Activated T-cell treated with anti-CD3 and anti-CD28 coated beads, Interleukin-2, amount 50 U/mL, for 24 hours (primary cell): ENCODE data around the gene LINS1.

ENCODE experiments used
- DNase-seq: peaks from one replicate; pipeline ENCODE4 v3.0.0-alpha.2; 2020
- H3K27ac Mint-ChIP-seq: 2 replicates; pipeline ENCODE4 v1.8.0; 2020; ENCODE audit warnings: mild to moderate bottlenecking, mixed read lengths
- H3K27me3 Mint-ChIP-seq: 2 replicates; pipeline ENCODE4 v1.8.0; 2020; ENCODE audit warnings: mixed read lengths
- H3K36me3 Mint-ChIP-seq: 2 replicates; pipeline ENCODE4 v1.8.0; 2020; ENCODE audit warnings: low read depth, mixed read lengths
- H3K4me1 Mint-ChIP-seq: 2 replicates; pipeline ENCODE4 v1.8.0; 2020; ENCODE audit warnings: low read depth, mixed read lengths
- H3K4me3 Mint-ChIP-seq: 2 replicates; pipeline ENCODE4 v1.8.0; 2020; ENCODE audit warnings: mild to moderate bottlenecking, moderate library complexity, mixed read lengths
- H3K9me3 Mint-ChIP-seq: 2 replicates; pipeline ENCODE4 v1.8.0; 2020; ENCODE audit warnings: mixed read lengths

The LINS1 gene

GRCh38 chr15:100602064-100602822 is at the start of gene LINS1, which contains the start of gene ASB7:
LINS1 (minus strand) TSS chr15:100602184; CDS start chr15:100580842, 21,342 bp downstream.
ASB7 (plus strand) TSS chr15:100602589; CDS start chr15:100612217, 9,628 bp downstream.
- no peak within 1 kb of the TSS for H3K4me3 Mint-ChIP-seq
- H3K36me3 Mint-ChIP-seq, result peaks cover 68% of the 10 kb centered on the region
- H3K4me1 Mint-ChIP-seq, result peaks cover 60% of the 10 kb centered on the region
- no peak within 1 kb of the TSS for H3K27ac Mint-ChIP-seq
- H3K27me3 Mint-ChIP-seq, result no peaks in the 10 kb centered on the region
- DNase-seq, result peak; percentile 98
- H3K9me3 Mint-ChIP-seq, result no peaks in the 10 kb centered on the region

- DNase-seq, result no peak
- no peaks in the 10 kb centered on the region for H3K4me1 Mint-ChIP-seq
Observed at GRCh38 chr15:100651253-100651652, 49.3 kb upstream of the LINS1 start.

GRCh38 chr15:100650685-100651084 is 48.7 kb upstream of the LINS1 start:
- Mint-ChIP-seq H3K27ac (no peak overlapping the region), H3K36me3 (peaks cover 34% of the 10 kb centered on the region), H3K9me3 (no peaks in the 10 kb centered on the region), H3K27me3 (no peaks in the 10 kb centered on the region), H3K4me3 (no peak overlapping the region), H3K4me1 (peaks cover 1% of the 10 kb centered on the region)
- no peak for DNase-seq

More at GRCh38 chr15:100651253-100651652, 49.3 kb upstream of the LINS1 start:
- Mint-ChIP-seq H3K27me3 (no peaks in the 10 kb centered on the region), H3K36me3 (peaks cover 31% of the 10 kb centered on the region), H3K9me3 (no peaks in the 10 kb centered on the region), H3K4me3 (no peak overlapping the region), H3K27ac (no peak overlapping the region)

- Mint-ChIP-seq H3K36me3 (peaks cover 34% of the 10 kb centered on the region), H3K4me1 (peaks cover 1% of the 10 kb centered on the region), H3K9me3 (no peaks in the 10 kb centered on the region), H3K27ac (no peak overlapping the region), H3K27me3 (no peaks in the 10 kb centered on the region), H3K4me3 (no peak overlapping the region)
- DNase-seq, result no peak
Observed at GRCh38 chr15:100648951-100649350, 47.0 kb upstream of the LINS1 start.

- Mint-ChIP-seq H3K4me1 (peaks cover 22% of the 10 kb centered on the region), H3K27ac (no peak overlapping the region), H3K36me3 (peaks cover 24% of the 10 kb centered on the region), H3K4me3 (no peak overlapping the region), H3K9me3 (no peaks in the 10 kb centered on the region), H3K27me3 (no peaks in the 10 kb centered on the region)
- no peak for DNase-seq
Observed at GRCh38 chr15:100645671-100646070, 43.7 kb upstream of the LINS1 start.

GRCh38 chr15:100642950-100643338 is 41.0 kb upstream of the LINS1 start:
- Mint-ChIP-seq H3K27me3 (no peaks in the 10 kb centered on the region), H3K36me3 (peaks cover 8% of the 10 kb centered on the region), H3K4me1 (peaks cover 38% of the 10 kb centered on the region), H3K9me3 (no peaks in the 10 kb centered on the region), H3K4me3 (no peak overlapping the region), H3K27ac (no peak overlapping the region)
- DNase-seq, result no peak

- Mint-ChIP-seq H3K27me3 (no peaks in the 10 kb centered on the region), H3K36me3 (peaks cover 11% of the 10 kb centered on the region), H3K27ac (no peak overlapping the region), H3K4me1 (peaks cover 41% of the 10 kb centered on the region), H3K9me3 (no peaks in the 10 kb centered on the region), H3K4me3 (no peak overlapping the region)
- no peak for DNase-seq
Observed at GRCh38 chr15:100642213-100642949, 40.4 kb upstream of the LINS1 start.

- Mint-ChIP-seq H3K36me3 (peaks cover 32% of the 10 kb centered on the region), H3K4me1 (peaks cover 77% of the 10 kb centered on the region), H3K4me3 (no peak overlapping the region), H3K27me3 (no peaks in the 10 kb centered on the region), H3K9me3 (no peaks in the 10 kb centered on the region), H3K27ac (no peak overlapping the region)
- DNase-seq, result no peak
Observed at GRCh38 chr15:100638177-100638730, 36.3 kb upstream of the LINS1 start.

- peaks cover 58% of the 10 kb centered on the region for H3K36me3 Mint-ChIP-seq
- H3K9me3 Mint-ChIP-seq, result no peaks in the 10 kb centered on the region
- no peak overlapping the region for H3K27ac Mint-ChIP-seq
- DNase-seq, result no peak
- H3K4me1 Mint-ChIP-seq, result peaks cover 64% of the 10 kb centered on the region
- no peaks in the 10 kb centered on the region for H3K27me3 Mint-ChIP-seq
- no peak overlapping the region for H3K4me3 Mint-ChIP-seq
Observed at GRCh38 chr15:100635406-100636071, 33.6 kb upstream of the LINS1 start.

GRCh38 chr15:100633763-100634075 is 31.7 kb upstream of the LINS1 start:
- no peaks in the 10 kb centered on the region for H3K9me3 Mint-ChIP-seq
- no peak for DNase-seq
- peaks cover 75% of the 10 kb centered on the region for H3K36me3 Mint-ChIP-seq
- H3K4me1 Mint-ChIP-seq, result peaks cover 57% of the 10 kb centered on the region
- H3K27ac Mint-ChIP-seq, result no peak overlapping the region
- H3K27me3 Mint-ChIP-seq, result no peaks in the 10 kb centered on the region
- no peak overlapping the region for H3K4me3 Mint-ChIP-seq

GRCh38 chr15:100631831-100632230 is 29.8 kb upstream of the LINS1 start:
- Mint-ChIP-seq H3K36me3 (peaks cover 69% of the 10 kb centered on the region), H3K27me3 (no peaks in the 10 kb centered on the region), H3K9me3 (no peaks in the 10 kb centered on the region), H3K4me3 (no peak overlapping the region), H3K27ac (no peak overlapping the region), H3K4me1 (peaks cover 47% of the 10 kb centered on the region)
- no peak for DNase-seq

- H3K27me3 Mint-ChIP-seq, result no peaks in the 10 kb centered on the region
- H3K4me1 Mint-ChIP-seq, result peaks cover 20% of the 10 kb centered on the region
- no peak for DNase-seq
- H3K4me3 Mint-ChIP-seq, result no peak overlapping the region
- H3K9me3 Mint-ChIP-seq, result no peaks in the 10 kb centered on the region
- peaks cover 51% of the 10 kb centered on the region for H3K36me3 Mint-ChIP-seq
- H3K27ac Mint-ChIP-seq, result no peak overlapping the region
Observed at GRCh38 chr15:100628746-100629145, 26.8 kb upstream of the LINS1 start.

GRCh38 chr15:100627789-100628395 is 25.9 kb upstream of the LINS1 start:
- Mint-ChIP-seq H3K4me3 (no peak overlapping the region), H3K36me3 (peaks cover 47% of the 10 kb centered on the region), H3K27ac (no peak overlapping the region), H3K4me1 (peaks cover 12% of the 10 kb centered on the region), H3K27me3 (no peaks in the 10 kb centered on the region), H3K9me3 (no peaks in the 10 kb centered on the region)
- peak; percentile 56 for DNase-seq

- no peak for DNase-seq
- Mint-ChIP-seq H3K9me3 (no peaks in the 10 kb centered on the region), H3K27ac (no peak overlapping the region), H3K27me3 (no peaks in the 10 kb centered on the region), H3K36me3 (peaks cover 37% of the 10 kb centered on the region), H3K4me3 (no peak overlapping the region), H3K4me1 (peaks cover 5% of the 10 kb centered on the region)
Observed at GRCh38 chr15:100623301-100623700, 21.3 kb upstream of the LINS1 start.
